GM19193 (cell line): ENCODE data around the gene PEX14.

Source experiments
- POLR2A ChIP-seq: IDR thresholded peaks from 4 replicates; pipeline ENCODE4 v1.6.1; 2011; ENCODE audit not compliant: insufficient read depth, insufficient read length; ENCODE audit errors: extremely low read depth

Gene PEX14

DNA sequence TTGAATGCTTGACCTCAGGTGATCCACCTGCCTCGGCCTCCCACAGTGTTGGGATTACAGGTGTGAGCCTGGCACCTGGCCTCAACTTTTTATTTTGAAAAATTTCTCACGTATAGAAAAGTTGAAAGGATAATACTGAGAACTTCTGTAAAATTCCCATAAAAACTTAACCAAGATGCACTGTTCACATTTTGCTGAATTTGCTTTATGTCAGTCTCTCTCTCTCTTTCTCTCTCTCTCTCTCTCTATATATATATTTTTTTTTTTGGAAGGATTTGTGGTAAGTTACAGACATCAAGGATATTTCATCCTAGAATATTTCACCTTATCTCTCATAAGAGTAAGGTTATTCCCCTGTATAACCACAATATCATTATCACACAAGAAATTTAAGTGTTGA lies 5.9 kb downstream of the PEX14 start:
- TF ChIP-seq POLR2A = no peak

- no peak for TF ChIP-seq POLR2A
These were observed 9.8 kb downstream of the PEX14 start for GRCh38 chr1:10484521-10484920.

DNA sequence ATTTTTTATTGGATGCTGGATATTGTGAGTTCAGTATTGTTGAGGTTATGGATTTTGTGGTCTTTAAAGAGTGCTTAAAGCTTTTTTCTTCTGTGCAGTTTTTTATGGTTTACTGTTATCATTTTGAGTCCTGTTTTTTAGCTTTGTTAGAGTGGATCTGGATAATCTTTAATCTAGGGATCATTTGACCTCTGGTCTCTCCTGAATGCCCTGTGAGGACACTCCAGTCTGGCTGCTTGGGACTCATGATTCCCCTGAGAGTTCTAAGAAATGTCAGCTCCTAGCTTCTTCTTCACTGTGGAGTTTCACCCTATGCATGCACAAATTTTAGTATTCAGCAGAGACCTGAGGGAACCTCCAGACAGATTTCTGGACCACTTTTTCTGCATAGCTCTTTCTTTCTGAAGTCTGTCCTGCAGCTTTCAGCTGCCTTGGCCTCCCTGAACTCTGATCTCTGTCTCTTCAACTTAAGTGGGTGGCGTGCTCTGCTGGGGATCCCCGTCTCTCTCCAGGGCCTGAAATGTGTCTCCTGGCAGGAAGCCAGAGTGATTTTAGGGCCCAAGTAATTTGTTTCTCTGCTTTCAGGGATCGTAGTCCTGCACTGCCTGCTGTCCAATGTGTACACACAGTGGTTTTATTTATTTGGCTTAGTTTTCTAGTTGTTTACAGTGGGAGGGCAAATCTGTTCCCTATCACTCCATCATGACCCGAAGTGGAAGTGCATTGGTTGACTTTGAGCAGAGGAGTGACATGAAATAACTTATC lies 14.7 kb downstream of the PEX14 start:
- no peak for TF ChIP-seq POLR2A

DNA sequence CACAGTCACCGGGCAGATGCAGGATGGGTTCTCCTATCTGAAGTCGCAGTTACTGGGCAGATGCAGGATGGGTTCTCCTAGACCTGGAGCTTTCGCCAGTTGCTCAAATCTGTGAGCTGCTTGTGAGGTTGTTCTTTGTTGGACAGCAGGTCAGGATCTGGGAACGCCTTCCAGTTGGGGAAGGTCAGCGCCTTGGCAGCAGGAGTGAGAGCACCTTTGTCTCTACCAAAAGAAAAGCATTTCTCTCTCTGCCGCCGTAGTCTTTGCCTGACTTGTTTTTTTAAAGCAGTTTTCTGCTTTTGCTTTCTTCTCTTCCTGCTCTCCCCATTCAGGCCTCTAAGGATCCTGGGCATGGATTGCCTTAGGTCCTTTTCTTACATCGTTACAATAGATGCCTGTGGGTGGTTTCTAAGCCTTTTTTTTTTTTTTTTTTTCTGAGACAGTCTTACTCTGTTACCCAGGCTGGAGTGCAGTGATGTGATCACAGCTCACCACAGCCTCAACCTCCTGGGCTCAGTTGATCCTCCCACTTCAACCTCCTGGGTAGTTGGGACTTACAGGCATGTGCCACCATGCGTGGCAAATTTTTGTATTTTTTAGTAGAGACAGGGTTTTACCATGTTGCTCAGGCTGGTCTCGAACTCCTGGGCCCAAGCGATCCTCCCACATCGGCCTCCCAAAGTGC lies 15.7 kb downstream of the PEX14 start:
- TF ChIP-seq POLR2A = no peak

GRCh38 chr1:10494418-10494753 lies 19.6 kb downstream of the PEX14 start:
- TF ChIP-seq POLR2A = no peak

GRCh38 chr1:10494754-10495474 lies 20.2 kb downstream of the PEX14 start:
- no peak for TF ChIP-seq POLR2A

DNA sequence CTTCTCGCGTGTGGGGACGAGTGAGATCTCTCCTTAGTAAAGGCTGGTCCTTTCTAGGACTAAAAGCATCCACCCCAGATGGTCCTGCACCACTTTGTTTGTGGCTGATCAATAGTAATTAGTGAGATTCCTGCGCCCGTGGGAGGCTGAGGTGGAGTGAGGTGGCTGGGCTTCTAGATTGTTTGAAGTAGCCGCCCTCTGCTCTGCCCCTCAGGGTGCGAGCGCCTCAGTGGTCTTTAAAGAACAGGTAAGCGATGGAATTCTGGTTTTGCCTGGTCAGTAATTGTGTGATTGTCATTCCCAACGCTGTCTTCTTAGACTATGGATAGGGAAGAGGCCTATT lies 20.7 kb downstream of the PEX14 start:
- TF ChIP-seq POLR2A = no peak

GRCh38 chr1:10495952-10496351 lies 21.2 kb downstream of the PEX14 start:
- TF ChIP-seq POLR2A = no peak

- no peak for TF ChIP-seq POLR2A
These were observed 22.4 kb downstream of the PEX14 start for GRCh38 chr1:10497109-10497508.

DNA sequence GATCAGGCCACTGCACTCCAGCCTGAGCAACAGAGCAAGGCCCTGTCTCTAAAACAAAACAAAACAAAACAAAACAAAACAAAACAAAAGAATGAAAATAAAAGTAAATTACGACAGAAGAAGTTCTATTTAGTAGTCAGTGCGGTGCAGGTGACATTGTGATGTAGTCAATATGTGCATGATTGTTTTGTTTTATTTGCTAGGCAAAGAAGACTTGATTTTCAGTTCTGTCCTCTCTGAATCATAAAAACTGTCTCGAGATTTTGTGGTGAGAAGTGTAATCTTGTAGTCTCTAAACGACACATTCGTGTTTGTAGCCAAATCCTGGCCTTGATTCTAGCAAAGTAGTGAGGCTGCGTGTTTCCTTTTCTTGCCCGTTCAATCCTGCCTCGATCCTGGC lies 23.5 kb downstream of the PEX14 start:
- TF ChIP-seq POLR2A = no peak

GRCh38 chr1:10502206-10502605 lies 27.5 kb downstream of the PEX14 start:
- no peak for TF ChIP-seq POLR2A

- TF ChIP-seq POLR2A = no peak
These were observed 29.5 kb downstream of the PEX14 start for GRCh38 chr1:10504249-10504648.

DNA sequence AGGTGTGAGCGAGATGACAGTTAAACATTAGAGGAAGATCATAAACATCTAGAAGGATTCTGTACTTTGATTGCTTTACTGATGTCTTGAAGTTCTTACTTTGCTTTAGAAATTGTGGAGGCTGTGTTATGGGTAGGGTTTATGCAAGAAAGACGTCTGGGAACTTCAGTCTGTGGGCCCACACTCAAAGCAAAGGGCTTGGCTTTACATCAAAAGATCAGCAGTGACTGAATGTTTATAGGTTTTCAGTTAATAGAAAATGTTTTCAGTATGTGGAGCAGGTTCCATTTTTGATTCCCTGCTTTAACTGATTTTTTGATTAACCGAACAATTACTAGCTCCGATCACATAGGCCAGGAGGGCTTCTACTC lies 31.9 kb downstream of the PEX14 start:
- TF ChIP-seq POLR2A = no peak

DNA sequence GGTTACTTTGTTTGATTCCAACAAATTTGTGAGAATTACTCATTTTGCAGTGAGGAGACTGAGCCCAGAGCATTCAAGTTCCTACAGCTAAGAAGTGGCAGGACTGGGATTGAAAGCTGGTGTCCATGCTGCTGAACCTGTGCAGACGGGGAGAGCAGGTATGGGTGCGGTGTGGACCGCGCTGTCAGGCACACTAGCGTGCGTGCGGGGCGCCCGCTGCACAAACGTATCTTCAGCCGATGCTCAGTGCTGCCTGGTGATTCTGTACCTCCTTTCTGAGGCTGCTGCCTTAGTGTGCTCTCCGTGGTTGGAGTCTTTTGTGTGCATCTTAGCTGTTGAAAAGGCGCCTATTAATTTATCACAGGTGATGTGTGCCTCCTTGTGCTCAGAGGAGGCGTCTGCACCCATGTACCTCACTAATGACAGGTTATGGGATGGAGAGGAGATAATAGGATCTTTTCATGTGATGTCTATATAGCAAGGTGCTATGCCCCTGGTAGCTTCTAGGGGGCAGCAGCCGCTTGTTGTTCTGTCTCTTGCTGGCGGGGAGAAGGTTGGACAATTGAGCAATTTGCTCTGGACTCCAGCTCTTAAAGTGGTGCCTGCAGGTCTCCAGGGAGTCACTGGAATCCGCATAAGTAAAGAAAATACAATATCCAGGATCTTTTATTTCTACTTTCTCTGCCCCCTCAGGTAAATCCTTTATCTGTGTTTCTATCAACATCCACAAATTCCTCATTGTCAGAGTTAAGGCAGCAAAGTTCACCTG lies 32.5 kb downstream of the PEX14 start:
- TF ChIP-seq POLR2A = no peak

DNA sequence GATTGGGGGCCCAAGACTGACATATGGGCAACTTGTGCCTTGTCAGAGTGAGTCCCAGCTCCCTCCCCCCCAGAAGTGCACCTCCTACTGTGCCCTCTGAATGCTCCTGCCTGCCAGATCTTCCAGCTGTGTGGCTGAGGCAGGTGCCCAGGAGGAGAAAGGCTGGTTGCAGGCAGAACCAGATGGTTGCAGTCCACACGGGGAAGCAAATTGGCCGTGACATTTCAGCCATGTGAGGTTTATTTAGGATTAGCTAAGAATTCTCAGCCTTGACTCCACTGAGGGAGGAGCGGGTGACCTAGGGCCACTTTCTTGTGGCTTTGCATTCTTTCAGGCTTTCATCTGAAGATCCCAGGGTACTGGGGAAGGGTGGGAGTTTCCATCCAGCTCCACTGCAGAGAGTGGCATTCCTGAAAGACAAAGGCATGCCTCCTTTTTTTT lies 33.8 kb downstream of the PEX14 start:
- TF ChIP-seq POLR2A = no peak
